ENCODE measurements around the gene LRRN4. TPM values are rescaled to one million over a fixed set of nuclear protein-coding genes. Genes with fewer than 3 reads are reported as not detected.

Gene LRRN4
- total RNA-seq, 1 donor from 2014 or later: not detected

DNA sequence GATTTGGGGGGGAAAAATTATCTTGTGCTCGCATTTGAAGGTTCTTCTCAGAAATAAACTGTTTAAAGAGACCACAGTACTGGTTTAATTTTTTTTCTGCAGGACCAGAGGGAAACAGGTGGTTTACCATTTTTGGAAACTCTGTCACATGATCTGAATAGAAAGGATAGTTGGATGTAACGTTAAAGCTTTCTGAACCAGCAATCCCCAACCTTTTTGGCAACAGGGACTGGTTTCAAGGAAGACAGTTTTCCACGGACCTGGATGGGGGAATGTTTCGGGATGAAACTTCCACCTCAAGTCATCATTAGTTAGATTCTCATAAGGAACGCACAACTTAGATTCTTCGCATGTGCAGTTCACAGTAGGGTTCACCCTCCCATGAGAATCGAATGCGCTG lies 53.0 kb downstream of the LRRN4 start:
- intact Hi-C loops (cut with micrococcal nuclease): no loop called here
- Mint-ChIP-seq H3K4me3 (no peak overlapping the region), H3K4me1 (peaks cover 24% of the 10 kb centered on the region), H3K27ac (no peak overlapping the region), H3K27me3 (no peaks in the 10 kb centered on the region), H3K9me3 (no peaks in the 10 kb centered on the region), H3K36me3 (ENCODE audit: low read depth) (peaks cover 10% of the 10 kb centered on the region)
- DNase-seq: no peak

DNA sequence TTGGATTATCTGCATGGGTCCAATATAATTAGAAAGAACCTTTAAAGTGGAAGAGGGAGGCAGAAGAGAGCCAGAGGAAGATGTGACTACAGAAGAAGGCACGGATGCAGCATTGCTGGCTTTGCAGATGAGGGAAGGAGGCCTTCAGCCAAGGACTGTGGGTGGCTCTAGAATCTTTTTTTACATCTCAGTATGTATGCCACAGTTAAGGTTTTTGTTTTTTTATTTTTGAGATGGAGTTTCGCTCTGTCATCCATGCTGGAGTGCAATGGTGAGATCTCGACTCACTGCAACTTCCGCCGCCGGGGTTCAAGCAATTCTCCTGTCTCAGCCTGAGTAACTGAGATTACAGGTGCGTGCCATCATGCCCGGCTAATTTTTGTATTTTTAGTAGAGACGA lies 54.1 kb downstream of the LRRN4 start:
- no peak for DNase-seq
- peaks cover 16% of the 10 kb centered on the region for H3K36me3 Mint-ChIP-seq (ENCODE audit: low read depth)
- H3K27ac Mint-ChIP-seq: no peak overlapping the region
- intact Hi-C loops (cut with micrococcal nuclease): no loop called here
- H3K4me3 Mint-ChIP-seq: no peak overlapping the region
- H3K4me1 Mint-ChIP-seq: peaks cover 24% of the 10 kb centered on the region
- H3K9me3 Mint-ChIP-seq: no peaks in the 10 kb centered on the region
- no peaks in the 10 kb centered on the region for H3K27me3 Mint-ChIP-seq

DNA sequence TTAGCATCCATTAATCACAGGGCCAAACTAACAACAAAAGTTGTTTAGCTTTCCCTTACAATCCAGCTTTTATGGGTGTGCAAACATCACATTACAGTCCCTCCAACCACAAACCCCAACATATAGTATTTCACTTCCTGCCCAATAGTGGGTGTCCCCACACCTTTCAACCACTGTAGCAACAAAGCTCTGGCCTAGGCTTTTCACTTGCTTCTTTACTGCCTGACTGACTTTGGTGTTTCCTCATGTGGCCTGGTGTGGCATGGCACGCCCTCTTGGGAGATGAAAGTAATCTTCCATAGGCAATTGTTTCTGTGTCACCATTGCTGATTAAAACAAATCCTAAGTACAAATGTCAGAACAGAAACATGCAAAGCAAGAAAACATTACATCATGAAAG lies 57.1 kb downstream of the LRRN4 start:
- Mint-ChIP-seq H3K27ac (peak overlapping the region; percentile 51), H3K4me1 (peaks cover 15% of the 10 kb centered on the region), H3K27me3 (no peaks in the 10 kb centered on the region), H3K4me3 (peak overlapping the region; percentile 18), H3K9me3 (no peaks in the 10 kb centered on the region), H3K36me3 (ENCODE audit: low read depth) (peaks cover 17% of the 10 kb centered on the region)
- peak; percentile 90 for DNase-seq
- intact Hi-C loops (cut with micrococcal nuclease): loop anchor here (2.0 kb wide), 2 partner anchors 46 to 468 kb away; partner anchors contain the start of genes MCM8 and TRMT6

DNA sequence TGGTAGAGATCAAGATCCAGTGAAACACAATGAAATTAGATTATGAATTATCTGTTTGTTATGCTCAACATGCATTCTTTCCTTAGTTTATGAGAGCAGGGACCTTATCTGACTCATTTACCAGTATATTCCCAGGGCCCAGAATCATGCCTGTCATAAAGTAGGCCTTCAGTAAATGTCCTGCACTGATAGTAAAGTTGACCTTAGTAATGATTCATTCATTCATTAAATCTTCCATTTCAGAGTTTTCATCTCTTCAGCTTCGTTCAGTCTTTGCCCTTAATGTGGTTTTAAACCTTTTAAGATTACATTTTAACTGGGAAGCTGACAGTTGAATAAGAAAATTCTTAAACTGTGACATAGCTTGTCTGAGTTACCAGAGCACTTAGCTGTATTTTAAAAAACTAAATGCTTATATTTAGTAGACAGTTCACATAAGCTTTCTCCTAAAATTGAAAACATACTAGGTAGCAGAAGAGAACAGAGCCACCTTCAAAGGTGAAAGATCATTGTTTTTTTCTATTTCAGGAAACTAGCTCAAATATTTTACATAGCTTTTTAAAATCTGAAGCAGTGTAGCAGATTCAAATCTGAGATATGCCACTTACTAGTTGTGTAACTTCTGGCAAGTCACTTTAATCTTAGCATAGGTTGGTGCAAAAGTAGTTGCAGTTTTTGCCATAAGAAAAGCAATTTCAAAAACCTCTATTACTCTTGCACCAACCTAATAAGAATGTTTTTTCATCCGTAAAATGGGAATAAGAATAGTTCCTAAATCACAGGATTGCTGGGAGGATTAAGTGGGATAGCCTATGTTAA lies 62.0 kb downstream of the LRRN4 start:
- H3K4me3 Mint-ChIP-seq: no peak overlapping the region
- no peaks in the 10 kb centered on the region for H3K27me3 Mint-ChIP-seq
- peaks cover 31% of the 10 kb centered on the region for H3K36me3 Mint-ChIP-seq (ENCODE audit: low read depth)
- intact Hi-C loops (cut with micrococcal nuclease): no loop called here
- peaks cover 9% of the 10 kb centered on the region for H3K4me1 Mint-ChIP-seq
- no peaks in the 10 kb centered on the region for H3K9me3 Mint-ChIP-seq
- H3K27ac Mint-ChIP-seq: no peak overlapping the region
- no peak for DNase-seq

DNA sequence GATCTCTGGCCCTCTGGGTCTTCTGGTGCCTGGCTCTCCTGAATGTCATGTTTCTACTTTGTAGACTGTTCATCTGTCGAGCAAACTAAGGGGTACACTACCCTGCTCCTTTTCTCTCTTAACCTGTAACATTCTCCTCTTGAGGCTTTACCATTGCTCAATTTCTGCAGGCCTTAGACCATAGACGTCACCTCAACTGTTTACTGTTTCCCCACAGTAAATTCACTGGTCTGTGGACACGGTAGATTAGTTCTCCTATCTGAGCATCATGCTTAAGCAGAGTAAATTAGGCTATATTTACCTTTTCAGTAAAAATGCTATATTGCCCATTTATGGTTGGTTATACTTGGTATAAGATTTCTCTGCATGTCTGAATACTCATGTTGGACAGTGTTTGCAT lies 62.9 kb downstream of the LRRN4 start:
- no peak for DNase-seq
- peaks cover 35% of the 10 kb centered on the region for H3K36me3 Mint-ChIP-seq (ENCODE audit: low read depth)
- no peak overlapping the region for H3K4me3 Mint-ChIP-seq
- intact Hi-C loops (cut with micrococcal nuclease): no loop called here
- H3K9me3 Mint-ChIP-seq: no peaks in the 10 kb centered on the region
- H3K27ac Mint-ChIP-seq: no peak overlapping the region
- H3K4me1 Mint-ChIP-seq: peaks cover 6% of the 10 kb centered on the region
- no peaks in the 10 kb centered on the region for H3K27me3 Mint-ChIP-seq

Other genes with a start within 250 kb of the LRRN4 start
- 0.24 TPM in 1 of 2 replicates, not detected in the other for gene CHGB, start 142.6 kb downstream of the LRRN4 start, total RNA-seq
- gene TRMT6, start 103.5 kb downstream of the LRRN4 start, total RNA-seq: 33.6 and 35.5 TPM in 2 replicates
- gene MCM8, start 103.4 kb downstream of the LRRN4 start, total RNA-seq: 41.0 and 42.2 TPM in 2 replicates
- 59.4 and 60.2 TPM in 2 replicates for gene CRLS1, start 47.9 kb downstream of the LRRN4 start, total RNA-seq
- 0.58 and 0.71 TPM in 2 replicates for gene FERMT1, start 69.0 kb upstream of the LRRN4 start, total RNA-seq